H1 (cell line): ENCODE data around the gene LONRF2. TPM values are rescaled to one million over a fixed set of nuclear protein-coding genes. Genes with fewer than 3 reads are reported as not detected.

Experiments
- CTCF ChIA-PET: fragments of 300-600 bp; sonication (Branson Sonifier 250); formaldehyde crosslinking; loops from one replicate; lab custom pipeline; 2021; ENCODE audit not compliant: partially characterized antibody; lab: Charles Lee
- POLR2A ChIA-PET: fragments of 300-600 bp; sonication (Branson Sonifier 250); formaldehyde crosslinking; loops from one replicate; lab custom pipeline; 2021; ENCODE audit warnings: inconsistent platforms; ENCODE audit not compliant: partially characterized antibody; lab: Charles Lee
- DNase-seq, 2 experiments: peaks; one replicate each; pipeline versions ENCODE4 v3.0.0 to v3.0.0-alpha.2; 2010 to 2022; ENCODE audit warnings: low spot score in 2 of 2, low read depth in 1 of 2, mixed read lengths in 1 of 2
- FAIRE-seq: peaks from 2 replicates; lab custom pipeline; 2011; peaks lifted over from hg19 to GRCh38; lab: Jason Lieb, UNC
- H2AFZ ChIP-seq: 2 replicates; pipeline ENCODE4 v1.8.1; 2012; ENCODE audit warnings: low read length, inconsistent platforms
- H2AK5ac ChIP-seq: 2 replicates; pipeline ENCODE4 v1.6.1; 2013; ENCODE audit warnings: low read depth, low read length
- H2BK120ac ChIP-seq: replicated peaks from 2 replicates; pipeline ENCODE3; 2013; ENCODE audit warnings: low read depth, low read length, inconsistent platforms
- H2BK12ac ChIP-seq: 2 replicates; pipeline ENCODE4 v1.6.1; 2013; ENCODE audit warnings: low read depth, low read length
- H2BK15ac ChIP-seq: 2 replicates; pipeline ENCODE4 v1.6.1; 2013; ENCODE audit warnings: low read length
- H2BK20ac ChIP-seq: 2 replicates; pipeline ENCODE4 v1.6.1; 2013; ENCODE audit warnings: low read length
- H2BK5ac ChIP-seq: 2 replicates; pipeline ENCODE4 v1.6.1; 2013; ENCODE audit warnings: low read depth, low read length
- H3K14ac ChIP-seq: 2 replicates; pipeline ENCODE4 v1.6.1; 2013; ENCODE audit warnings: inconsistent platforms; ENCODE audit not compliant: insufficient read length
- H3K18ac ChIP-seq: 2 replicates; pipeline ENCODE4 v1.6.1; 2013; ENCODE audit warnings: low read length; ENCODE audit errors: extremely low read depth
- H3K23ac ChIP-seq: 2 replicates; pipeline ENCODE4 v1.6.1; 2013; ENCODE audit warnings: inconsistent platforms; ENCODE audit not compliant: insufficient read length
- H3K23me2 ChIP-seq: 2 replicates; pipeline ENCODE4 v1.6.1; 2013; ENCODE audit warnings: low read depth, low read length
- H3K27ac ChIP-seq: 2 replicates; pipeline ENCODE4 v1.6.1; 2011; ENCODE audit warnings: low read depth, low read length, inconsistent platforms
- H3K27me3 ChIP-seq, 4 experiments: replicated peaks in 1 of 4; 1 replicate in 1 of 4; 2 replicates in 3 of 4; pipeline versions ENCODE4 v1.6.1 to v1.8.1; 2011 to 2013; ENCODE audit warnings: low read length in 3 of 4, mild to moderate bottlenecking in 3 of 4, inconsistent platforms in 2 of 4, mixed read lengths in 2 of 4, moderate library complexity in 1 of 4; ENCODE audit not compliant: control insufficient read depth in 3 of 4, insufficient read depth in 3 of 4; ENCODE audit errors: extremely low read depth in 1 of 4
- H3K36me3 ChIP-seq, 4 experiments: 2 replicates each; pipeline versions ENCODE4 v1.6.1 to v1.8.1; 2011 to 2013; ENCODE audit warnings: mild to moderate bottlenecking in 4 of 4, low read length in 3 of 4, moderate library complexity in 2 of 4, control low read depth in 1 of 4, inconsistent platforms in 1 of 4; ENCODE audit not compliant: insufficient read depth in 4 of 4, control insufficient read depth in 2 of 4
- H3K4ac ChIP-seq: replicated peaks from 2 replicates; pipeline ENCODE3; 2013; ENCODE audit warnings: low read length, low read depth, mixed read lengths, inconsistent platforms; ENCODE audit not compliant: insufficient read length
- H3K4me1 ChIP-seq, 4 experiments: replicated peaks in 1 of 4; 1 replicate in 1 of 4; 2 replicates in 3 of 4; pipeline versions ENCODE4 v1.6.1 to v1.8.1; 2011 to 2013; ENCODE audit warnings: low read length in 3 of 4, inconsistent platforms in 2 of 4, mixed read lengths in 1 of 4; ENCODE audit not compliant: insufficient read depth in 4 of 4, control insufficient read depth in 3 of 4
- H3K4me2 ChIP-seq, 2 experiments: 2 replicates each; pipeline versions ENCODE4 v1.6.1 to v1.8.1; 2011 to 2013; ENCODE audit warnings: low read depth in 2 of 2, low read length in 2 of 2, control low read depth in 1 of 2, inconsistent platforms in 1 of 2, mild to moderate bottlenecking in 1 of 2; ENCODE audit not compliant: insufficient read depth in 1 of 2
- H3K4me3 ChIP-seq, 4 experiments: fragments of 200-600, 300-600 bp in 1 of 4; sonication (generic), shearing (Covaris generic), sonication (Bioruptor Twin) in 1 of 4; 2 replicates each; pipeline versions ENCODE4 v1.5.1 to v1.8.1; 2011 to 2016; ENCODE audit warnings: low read length in 4 of 4, low read depth in 3 of 4, control low read depth in 2 of 4, inconsistent platforms in 2 of 4, mild to moderate bottlenecking in 2 of 4, mixed read lengths in 1 of 4, moderate library complexity in 1 of 4; ENCODE audit not compliant: insufficient read depth in 2 of 4; ENCODE audit errors: extremely low read depth in 1 of 4
- H3K56ac ChIP-seq: replicated peaks from 2 replicates; pipeline ENCODE3; 2013; ENCODE audit warnings: low read depth, mild to moderate bottlenecking, mixed read lengths, low read length, inconsistent platforms; ENCODE audit not compliant: insufficient read length
- H3K79me1 ChIP-seq: 2 replicates; pipeline ENCODE4 v1.6.1; 2013; ENCODE audit warnings: low read depth, low read length, control low read depth
- H3K79me2 ChIP-seq, 2 experiments: 2 replicates each; pipeline versions ENCODE4 v1.6.1 to v1.8.1; 2012 to 2013; ENCODE audit warnings: low read length in 2 of 2, mild to moderate bottlenecking in 2 of 2, inconsistent platforms in 1 of 2; ENCODE audit not compliant: insufficient read depth in 2 of 2, control insufficient read depth in 1 of 2
- H3K9ac ChIP-seq, 4 experiments: replicated peaks in 1 of 4; 1 replicate in 1 of 4; 2 replicates in 3 of 4; pipeline versions ENCODE4 v1.6.1 to v1.8.1; 2011 to 2013; ENCODE audit warnings: low read depth in 3 of 4, low read length in 3 of 4, control low read depth in 2 of 4, mild to moderate bottlenecking in 2 of 4, moderate library complexity in 2 of 4, inconsistent platforms in 1 of 4; ENCODE audit errors: extremely low read depth in 1 of 4
- H3K9me3 ChIP-seq, 2 experiments: 2 replicates each; pipeline versions ENCODE4 v1.6.1 to v1.8.1; 2012 to 2013; ENCODE audit warnings: mild to moderate bottlenecking in 2 of 2, moderate library complexity in 2 of 2, control low read depth in 1 of 2, inconsistent platforms in 1 of 2, low read depth in 1 of 2, low read length in 1 of 2, mixed read lengths in 1 of 2; ENCODE audit not compliant: insufficient read depth in 2 of 2
- H4K20me1 ChIP-seq, 2 experiments: replicated peaks in 1 of 2; 2 replicates each; pipeline versions ENCODE3 to v1.8.1; 2011 to 2013; ENCODE audit warnings: inconsistent platforms in 2 of 2, low read length in 2 of 2, mild to moderate bottlenecking in 1 of 2; ENCODE audit not compliant: insufficient read depth in 2 of 2, control insufficient read depth in 1 of 2
- H4K5ac ChIP-seq: 2 replicates; pipeline ENCODE4 v1.6.1; 2013; ENCODE audit warnings: low read length, low read depth, mixed read lengths, inconsistent platforms; ENCODE audit not compliant: insufficient read length
- H4K8ac ChIP-seq: 2 replicates; pipeline ENCODE4 v1.8.0; 2013; ENCODE audit warnings: mild to moderate bottlenecking, moderate library complexity, low read length, inconsistent platforms; ENCODE audit not compliant: insufficient read depth; ENCODE audit errors: extremely low read depth
- H4K91ac ChIP-seq: replicated peaks from 2 replicates; pipeline ENCODE3; 2013; ENCODE audit warnings: low read length, mixed read lengths, inconsistent platforms; ENCODE audit not compliant: insufficient read length
- EP300 ChIP-seq, 2 experiments: IDR thresholded peaks; 1 replicate in 1 of 2; 2 replicates in 1 of 2; pipeline ENCODE4 v1.6.1; 2011 to 2012; ENCODE audit warnings: low read depth in 2 of 2, low read length in 2 of 2, mild to moderate bottlenecking in 2 of 2, borderline replicate concordance in 1 of 2, inconsistent platforms in 1 of 2, moderate library complexity in 1 of 2
- RBBP5 ChIP-seq: IDR thresholded peaks from 2 replicates; pipeline ENCODE4 v1.7.1; 2012; ENCODE audit warnings: low read depth, mild to moderate bottlenecking, inconsistent platforms, low read length, moderate library complexity, borderline replicate concordance
- RFX5 ChIP-seq: IDR thresholded peaks from 2 replicates; pipeline ENCODE4 v1.6.1; 2011; ENCODE audit warnings: low read depth, low read length, improper control_type of control experiment, borderline replicate concordance
- SP1 ChIP-seq: IDR thresholded peaks from 2 replicates; pipeline ENCODE4 v1.6.1; 2011; ENCODE audit warnings: low read depth, low read length
- SUZ12 ChIP-seq: fragments of 200-600 bp; sonication (generic); IDR thresholded peaks from 2 replicates; pipeline ENCODE4 v1.6.1; 2012; ENCODE audit warnings: mild to moderate bottlenecking, inconsistent platforms, low read length, moderate library complexity, mixed read lengths
- TBP ChIP-seq: IDR thresholded peaks from 2 replicates; pipeline ENCODE4 v1.6.1; 2011; ENCODE audit warnings: low read depth, low read length, improper control_type of control experiment
- ZNF274 ChIP-seq: IDR thresholded peaks from 2 replicates; pipeline ENCODE4 v1.7.0; 2012; ENCODE audit warnings: low read length, borderline replicate concordance; ENCODE audit errors: extremely low read depth
- WGBS, 2 experiments: shearing (Covaris generic) in 1 of 2; methylation state at CpG; one replicate each; pipeline versions ENCODE4 v1.1.6 to v1.1.7; 2013 to 2015; ENCODE audit warnings: low lambda C conversion rate in 2 of 2, mixed read lengths in 2 of 2, inconsistent platforms in 1 of 2, low coverage in 1 of 2, missing lambda C conversion rate in 1 of 2; ENCODE audit not compliant: insufficient replicate concordance in 2 of 2, insufficient coverage in 1 of 2, insufficient read length in 1 of 2; ENCODE audit errors: extremely low coverage in 1 of 2, missing lambda C conversion rate in 1 of 2; 5-methylcytosine and 5-hydroxymethylcytosine counted together
- polyA plus RNA-seq, 7 experiments: library from polyadenylated mRNA; depleted of rRNA in 3 of 7; stranded (reverse) in 5 of 7; unstranded in 2 of 7; fragments of >200 nt in 5 of 7; fragments of 200-250 nt in 2 of 7; gene quantifications; 1 replicate in 5 of 7; 2 replicates in 1 of 7; 4 replicates in 1 of 7; pipeline versions ENCODE4 v1.2.1 to v1.2.3, GENCODE V29; 2011 to 2013; ENCODE audit warnings: missing spikeins in 2 of 7, mixed read lengths in 2 of 7
- total RNA-seq: library from RNA; stranded (reverse); fragmentation: NEBNext Ultra II Directional; extraction: Animal tissue kit (Norgen Biotek cat#: 25700); gene quantifications from 2 replicates; pipeline ENCODE4 v1.2.1, GENCODE V29; 2021

The LONRF2 gene
- total and polyA plus RNA-seq, 2 of the 8 experiments (the other 6 are each of a cell fraction or from before 2014, with no cell fraction given) = 0.24 to 0.74 TPM

GRCh38 chr2:100250645-100251044 is 71.7 kb downstream of the LONRF2 start:
- peaks cover 3% of the 10 kb centered on the region; the same call in 1 of the 2 replicates for H3K23me2 ChIP-seq
- H2BK120ac ChIP-seq = no peak overlapping the region
- no peak overlapping the region for H3K4me2 ChIP-seq
- DNase-seq = no peak
- no peak overlapping the region for H3K14ac ChIP-seq
- no peak overlapping the region for H3K23ac ChIP-seq
- H2BK15ac ChIP-seq = no peak overlapping the region
- no peak overlapping the region for H4K5ac ChIP-seq
- no peak overlapping the region for H3K56ac ChIP-seq
- H2AK5ac ChIP-seq = no peak overlapping the region
- no peak overlapping the region for H3K18ac ChIP-seq
- no peak overlapping the region for H3K4me3 ChIP-seq
- no peak overlapping the region for H3K9ac ChIP-seq
- POLR2A ChIA-PET = no interaction called here
- CTCF ChIA-PET = interaction anchor here (0.6 to 11.8 kb wide), 4 partner anchors 9 to 691 kb away, joined by 3 to 178 read pairs (median 4); no protein-coding TSS in a partner anchor
- WGBS, 2 experiments = 89% methylated on average over 9 of the region's 9 CpGs; no CpG with 5 or more reads in 1 of the 2 experiments
- H2AFZ ChIP-seq = no peak overlapping the region
- no peak overlapping the region for H2BK12ac ChIP-seq
- no peaks in the 10 kb centered on the region for H3K36me3 ChIP-seq
- no peak overlapping the region for H4K91ac ChIP-seq
- H2BK5ac ChIP-seq = no peak overlapping the region
- no peaks in the 10 kb centered on the region for H3K79me1 ChIP-seq
- H2BK20ac ChIP-seq = no peak overlapping the region
- no peak overlapping the region for H3K4ac ChIP-seq
- no peak overlapping the region for H3K27ac ChIP-seq
- no peak overlapping the region for H4K8ac ChIP-seq
- no peaks in the 10 kb centered on the region for H3K9me3 ChIP-seq
- H3K79me2 ChIP-seq = no peaks in the 10 kb centered on the region
- H3K4me1 ChIP-seq = no peaks in the 10 kb centered on the region; a peak in 1 of 7 replicates
- H3K27me3 ChIP-seq = no peaks in the 10 kb centered on the region
- no peak for FAIRE-seq
- H4K20me1 ChIP-seq = peaks cover 0 to 3% of the 10 kb centered on the region in 2 experiments
- TF ChIP-seq SUZ12 = no peak
- no peak for TF ChIP-seq RFX5
- TF ChIP-seq ZNF274 = no peak
- TF ChIP-seq RBBP5 = no peak
- TF ChIP-seq EP300 (IDR thresholded peaks at IDR 0.05; ENCODE audit: borderline replicate concordance in 1 of 2, low read depth in 2 of 2, low read length in 2 of 2) = no peak
- TF ChIP-seq SP1 = no peak
- TF ChIP-seq TBP = no peak
